Transverse colon (tissue), 4 donors: ENCODE data around the gene DVL1.

Experiments used
- CTCF ChIP-seq, 5 experiments: fragments of 200-600 bp in 3 of 5; fragments of 450-650 bp in 2 of 5; sonication (generic) in 3 of 5; IDR thresholded peaks; 1 replicate in 2 of 5; 2 replicates in 3 of 5; pipeline ENCODE4 v1.5.1; 2016 to 2017; ENCODE audit warnings: antibody characterized with exemption in 5 of 5, inconsistent platforms in 3 of 5, mild to moderate bottlenecking in 2 of 5, moderate library complexity in 1 of 5
- POLR2A ChIP-seq: fragments of 450-650 bp; IDR thresholded peaks from one replicate; pipeline ENCODE4 v1.6.1; 2016; ENCODE audit warnings: antibody characterized with exemption, mild to moderate bottlenecking, moderate library complexity
- POLR2AphosphoS5 ChIP-seq, 3 donors: sonication (generic); formaldehyde crosslinking; IDR thresholded peaks; one replicate each; pipeline ENCODE4 v1.6.1; 2016; ENCODE audit warnings: antibody characterized with exemption in 3 of 3

DNA sequence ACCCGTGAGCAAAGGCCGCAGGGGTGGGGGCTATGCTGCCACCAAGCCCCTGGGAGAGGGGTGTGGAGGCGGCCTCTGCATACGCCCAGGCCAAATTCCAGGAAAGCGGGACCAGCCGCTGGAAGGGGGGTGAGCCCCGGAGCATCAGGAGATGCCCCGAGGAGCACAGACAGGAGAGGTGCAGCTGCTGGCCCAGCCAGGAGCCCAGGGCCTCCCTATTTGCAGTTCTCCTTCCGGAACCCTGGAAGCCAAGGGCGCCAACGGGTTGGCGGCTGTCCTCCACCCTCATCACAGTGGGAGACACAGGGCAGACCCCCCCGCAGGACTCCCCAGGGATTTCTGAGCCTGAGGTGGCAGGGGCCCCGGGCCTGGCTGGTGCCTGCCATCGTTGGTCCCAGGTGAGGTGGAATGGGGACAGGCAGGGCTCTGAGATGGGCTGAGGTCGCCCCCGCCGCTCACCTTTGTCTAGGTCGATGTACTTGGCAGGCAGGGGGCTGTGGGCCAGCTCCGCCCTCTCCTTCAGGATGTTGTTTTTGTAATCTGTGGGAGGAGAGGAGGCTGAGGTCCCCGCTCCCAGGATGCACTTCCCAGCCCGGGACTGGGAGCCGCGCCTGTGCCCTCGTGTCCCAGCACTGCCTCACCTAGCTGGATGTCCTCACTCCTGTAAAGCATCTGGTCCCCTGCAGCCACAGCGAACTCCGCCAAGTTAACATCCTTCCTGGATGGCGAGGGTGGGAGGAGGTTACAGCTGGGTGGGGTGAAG, 4.4 kb upstream of the DVL1 start:
- TF ChIP-seq POLR2AphosphoS5 (IDR thresholded peaks at IDR 0.05) (no peak), POLR2A (no peak), CTCF (IDR thresholded peaks at IDR 0.05) (no peak)
